Measurements from ENCODE around the gene GJA5.

DNA sequence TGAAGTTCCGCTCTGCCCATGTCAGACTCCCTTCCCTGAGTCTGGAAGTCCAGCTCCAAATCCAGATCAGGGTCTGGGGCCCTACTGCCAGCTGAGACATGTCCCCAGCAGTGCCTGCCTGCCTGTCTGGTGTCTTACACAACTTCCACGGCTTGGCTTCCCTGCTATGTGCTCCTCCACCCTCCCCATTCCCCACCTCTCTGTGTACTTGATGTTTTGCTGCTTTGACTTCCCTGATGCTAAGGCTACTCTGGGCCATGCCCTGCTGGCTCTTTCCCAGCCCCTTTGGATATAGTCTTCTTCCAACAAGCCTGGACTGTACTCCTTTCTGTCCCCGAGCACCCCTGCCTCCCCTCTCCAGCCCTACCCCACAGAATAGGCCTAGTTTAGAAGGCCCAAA lies 7.3 kb downstream of the GJA5 start:
- TF ChIP-seq, protein P1, sequence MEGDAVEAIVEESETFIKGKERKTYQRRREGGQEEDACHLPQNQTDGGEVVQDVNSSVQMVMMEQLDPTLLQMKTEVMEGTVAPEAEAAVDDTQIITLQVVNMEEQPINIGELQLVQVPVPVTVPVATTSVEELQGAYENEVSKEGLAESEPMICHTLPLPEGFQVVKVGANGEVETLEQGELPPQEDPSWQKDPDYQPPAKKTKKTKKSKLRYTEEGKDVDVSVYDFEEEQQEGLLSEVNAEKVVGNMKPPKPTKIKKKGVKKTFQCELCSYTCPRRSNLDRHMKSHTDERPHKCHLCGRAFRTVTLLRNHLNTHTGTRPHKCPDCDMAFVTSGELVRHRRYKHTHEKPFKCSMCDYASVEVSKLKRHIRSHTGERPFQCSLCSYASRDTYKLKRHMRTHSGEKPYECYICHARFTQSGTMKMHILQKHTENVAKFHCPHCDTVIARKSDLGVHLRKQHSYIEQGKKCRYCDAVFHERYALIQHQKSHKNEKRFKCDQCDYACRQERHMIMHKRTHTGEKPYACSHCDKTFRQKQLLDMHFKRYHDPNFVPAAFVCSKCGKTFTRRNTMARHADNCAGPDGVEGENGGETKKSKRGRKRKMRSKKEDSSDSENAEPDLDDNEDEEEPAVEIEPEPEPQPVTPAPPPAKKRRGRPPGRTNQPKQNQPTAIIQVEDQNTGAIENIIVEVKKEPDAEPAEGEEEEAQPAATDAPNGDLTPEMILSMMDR (IDR thresholded peaks at IDR 0.05): no peak
- TF ChIP-seq POLR2A (IDR thresholded peaks at IDR 0.05): no peak
